Sigmoid colon (tissue), 7 donors: ENCODE measurements around the gene KIAA0232. TPM values are rescaled to one million over a fixed set of nuclear protein-coding genes. Genes with fewer than 3 reads are reported as not detected.
A peak's percentile ranks its signal among the peaks of the same experiment; 100 is the strongest.

Experiments used
- DNase-seq: peaks from one replicate; pipeline ENCODE4 v3.0.0-alpha.2; 2019
- H3K27ac ChIP-seq, 4 donors: fragments of 200-600 bp; sonication (generic); one replicate each; pipeline ENCODE4 v1.5.1; 2016 to 2019; ENCODE audit warnings: mild to moderate bottlenecking in 1 of 4
- H3K27me3 ChIP-seq, 3 donors: fragments of 200-600 bp; sonication (generic); one replicate each; pipeline ENCODE4 v1.5.1; 2019; ENCODE audit warnings: mild to moderate bottlenecking in 1 of 3
- H3K36me3 ChIP-seq, 4 donors: fragments of 200-600 bp; sonication (generic); one replicate each; pipeline ENCODE4 v1.5.1; 2016 to 2019
- H3K4me1 ChIP-seq, 4 donors: fragments of 200-600 bp; sonication (generic); one replicate each; pipeline ENCODE4 v1.5.1; 2017 to 2019
- H3K4me3 ChIP-seq, 4 donors: fragments of 200-600 bp; sonication (generic); one replicate each; pipeline ENCODE4 v1.5.1; 2017 to 2019; ENCODE audit warnings: mild to moderate bottlenecking in 2 of 4, moderate library complexity in 1 of 4
- H3K9me3 ChIP-seq, 4 donors: fragments of 200-600 bp in 3 of 4; sonication (generic) in 3 of 4; one replicate each; pipeline versions ENCODE4 v1.5.1 to v1.6.1; 2013 to 2019
- CTCF ChIP-seq, 4 experiments: fragments of 450-650 bp in 3 of 4; fragments of 200-600 bp in 1 of 4; IDR thresholded peaks; one replicate each; pipeline ENCODE4 v1.5.1; 2016 to 2019; ENCODE audit warnings: antibody characterized with exemption in 4 of 4, mild to moderate bottlenecking in 3 of 4, moderate library complexity in 2 of 4
- EP300 ChIP-seq, 4 donors: sonication (generic); formaldehyde crosslinking; IDR thresholded peaks; one replicate each; pipeline ENCODE4 v1.6.1; 2017; ENCODE audit warnings: antibody characterized with exemption in 4 of 4
- POLR2A ChIP-seq, 2 donors: fragments of 450-650 bp; IDR thresholded peaks; one replicate each; pipeline ENCODE4 v1.6.1; 2016; ENCODE audit warnings: antibody characterized with exemption in 2 of 2, mild to moderate bottlenecking in 2 of 2, moderate library complexity in 2 of 2
- POLR2AphosphoS5 ChIP-seq, 4 donors: sonication (generic); formaldehyde crosslinking; IDR thresholded peaks; one replicate each; pipeline ENCODE4 v1.6.1; 2017; ENCODE audit warnings: antibody characterized with exemption in 4 of 4
- WGBS, 2 donors: extraction: QIAGEN DNeasy Blood & Tissue Kit; methylation state at CpG; one replicate each; pipeline ENCODE4 v1.1.7; 2013; 5-methylcytosine and 5-hydroxymethylcytosine counted together
- intact Hi-C: fragments of 100-400 bp; cut with DNase I; formaldehyde crosslinking; loops from one replicate; pipeline ENCODE4 v1.15.1; 2023
- polyA plus RNA-seq, 3 donors: library from polyadenylated mRNA; stranded (reverse); fragments of 200-250 nt; gene quantifications; one replicate each; pipeline ENCODE4 v1.2.3, GENCODE V29; 2013
- total RNA-seq, 4 donors: library from RNA; depleted of rRNA; stranded (reverse); fragments of >200 nt; gene quantifications; one replicate each; pipeline ENCODE4 v1.1.0, GENCODE V29; 2016
- donor health status: healthy with polysubstance abuse.
- donor health status: Bipolar disorder and iron deficiency.
- donor health status: healthy.

Gene KIAA0232
- total and polyA plus RNA-seq, 7 donors = 7.8 to 67.9 (median 23.8) TPM

- TF ChIP-seq POLR2AphosphoS5 (IDR thresholded peaks at IDR 0.05) (no peak), CTCF (IDR thresholded peaks at IDR 0.05) (no peak), EP300 (IDR thresholded peaks at IDR 0.05) (no peak), POLR2A (IDR thresholded peaks at IDR 0.05) (no peak)
- intact Hi-C loops = no loop called here
- H3K4me1 ChIP-seq = peaks cover 0 to 32% (median 29%) of the 10 kb centered on the region in 4 donors
Observed at GRCh38 chr4:6918338-6918737, 135.8 kb downstream of the KIAA0232 start.

GRCh38 chr4:6920171-6920570 lies 137.6 kb downstream of the KIAA0232 start:
- TF ChIP-seq EP300 (IDR thresholded peaks at IDR 0.05) (no peak), CTCF (IDR thresholded peaks at IDR 0.05) (no peak), POLR2A (IDR thresholded peaks at IDR 0.05) (no peak), POLR2AphosphoS5 (IDR thresholded peaks at IDR 0.05) (no peak)
- Histone ChIP-seq H3K4me3 (no peak overlapping the region), H3K27ac (peak overlapping the region in 3 of 4 donors; percentile 8 to 39 (median 33)), H3K9me3 (no peaks in the 10 kb centered on the region), H3K27me3 (no peaks in the 10 kb centered on the region), H3K36me3 (peaks cover 7 to 16% (median 12%) of the 10 kb centered on the region in 4 donors), H3K4me1 (peaks cover 0 to 32% (median 29%) of the 10 kb centered on the region in 4 donors)
- intact Hi-C loops = no loop called here
- peak; percentile 62 for DNase-seq
- 57 to 61% methylated on average over 3 of the region's 3 CpGs for WGBS, 2 donors

More at GRCh38 chr4:6918338-6918737, 135.8 kb downstream of the KIAA0232 start:
- DNase-seq = peak; percentile 54
- Histone ChIP-seq H3K4me3 (no peak overlapping the region), H3K27ac (peak overlapping the region; percentile 40 to 73 (median 66)), H3K27me3 (no peaks in the 10 kb centered on the region), H3K9me3 (no peaks in the 10 kb centered on the region), H3K36me3 (peaks cover 0 to 2% (median 2%) of the 10 kb centered on the region in 4 donors)
- WGBS, 2 donors = 5 to 11% methylated on average over 7 of the region's 7 CpGs

- Histone ChIP-seq H3K27ac (no peak overlapping the region), H3K27me3 (no peaks in the 10 kb centered on the region), H3K4me3 (no peak overlapping the region), H3K36me3 (peaks cover 7 to 16% (median 12%) of the 10 kb centered on the region in 4 donors), H3K9me3 (no peaks in the 10 kb centered on the region), H3K4me1 (peaks cover 0 to 15% (median 4%) of the 10 kb centered on the region in 4 donors)
- DNase-seq = no peak
- no peak for TF ChIP-seq CTCF (IDR thresholded peaks at IDR 0.05)
- TF ChIP-seq POLR2AphosphoS5 (IDR thresholded peaks at IDR 0.05) = no peak
- TF ChIP-seq POLR2A (IDR thresholded peaks at IDR 0.05) = no peak
- TF ChIP-seq EP300 (IDR thresholded peaks at IDR 0.05) = no peak
- WGBS, 2 donors = 98% methylated on average over 32 of the region's 32 CpGs
- intact Hi-C loops = no loop called here
Observed at GRCh38 chr4:6923507-6923906, 141.0 kb downstream of the KIAA0232 start.

GRCh38 chr4:6924361-6924779 lies 141.8 kb downstream of the KIAA0232 start:
- H3K4me1 ChIP-seq = peaks cover 0 to 22% (median 3%) of the 10 kb centered on the region in 4 donors
- TF ChIP-seq POLR2AphosphoS5 (IDR thresholded peaks at IDR 0.05) (no peak), EP300 (IDR thresholded peaks at IDR 0.05) (no peak), POLR2A (IDR thresholded peaks at IDR 0.05) (no peak), CTCF (IDR thresholded peaks at IDR 0.05) (no peak)
- no peaks in the 10 kb centered on the region for H3K27me3 ChIP-seq
- DNase-seq = no peak
- intact Hi-C loops = no loop called here
- 90 to 93% methylated on average over 12 of the region's 12 CpGs for WGBS, 2 donors
- H3K9me3 ChIP-seq = no peaks in the 10 kb centered on the region
- H3K36me3 ChIP-seq = peaks cover 7 to 16% (median 12%) of the 10 kb centered on the region in 4 donors
- H3K27ac ChIP-seq = peak overlapping the region in 3 of 4 donors; percentile 40 to 50 (median 44)
- no peak overlapping the region for H3K4me3 ChIP-seq
